Heart right ventricle (tissue), 16 donors: ENCODE results near the gene OTOGL. TPM values are rescaled to one million over a fixed set of nuclear protein-coding genes. Genes with fewer than 3 reads are reported as not detected.

ENCODE experiments used
- ATAC-seq, 8 donors: fragments of 200-7000 bp; cut with Tn5 transposase; one replicate each; pipeline ENCODE4 v1.9.1; 2020; ENCODE audit warnings: mild to moderate bottlenecking in 8 of 8, moderate library complexity in 8 of 8, moderate number of reproducible peaks in 1 of 8
- DNase-seq, 2 donors: peaks; one replicate each; pipeline ENCODE4 v3.0.0-alpha.2; 2020
- H3K27ac ChIP-seq, 10 donors: fragments of 200-600 bp; sonication (generic) in 2 of 10; one replicate each; pipeline versions ENCODE4 v1.5.0 to v1.8.0; 2020 to 2022; ENCODE audit warnings: mild to moderate bottlenecking in 3 of 10
- H3K27me3 ChIP-seq, 7 donors: fragments of 200-600 bp; one replicate each; pipeline ENCODE4 v1.8.0; 2021 to 2022; ENCODE audit warnings: mild to moderate bottlenecking in 2 of 7
- H3K36me3 ChIP-seq, 9 donors: fragments of 200-600 bp; sonication (generic) in 1 of 9; one replicate each; pipeline versions ENCODE4 v1.5.0 to v1.8.0; 2020 to 2022; ENCODE audit warnings: mild to moderate bottlenecking in 2 of 9
- H3K4me1 ChIP-seq, 9 donors: fragments of 200-600 bp; sonication (generic) in 1 of 9; one replicate each; pipeline versions ENCODE4 v1.5.0 to v1.8.0; 2020 to 2022; ENCODE audit warnings: mild to moderate bottlenecking in 4 of 9
- H3K4me3 ChIP-seq, 10 donors: fragments of 200-600 bp; sonication (generic) in 2 of 10; one replicate each; pipeline versions ENCODE4 v1.5.0 to v1.8.0; 2020 to 2022; ENCODE audit warnings: mild to moderate bottlenecking in 7 of 10, moderate library complexity in 2 of 10
- H3K9me3 ChIP-seq, 11 donors: fragments of 200-600 bp in 10 of 11; sonication (generic) in 2 of 11; one replicate each; pipeline versions ENCODE4 v1.5.0 to v1.8.0; 2013 to 2022; ENCODE audit warnings: mild to moderate bottlenecking in 2 of 11, control low read depth in 1 of 11, moderate library complexity in 1 of 11
- CTCF ChIP-seq, 9 donors: fragments of 200-600 bp; sonication (generic) in 2 of 9; IDR thresholded peaks; one replicate each; pipeline versions ENCODE4 v1.5.0 to v1.8.0; 2021 to 2022; ENCODE audit warnings: antibody characterized with exemption in 9 of 9, mild to moderate bottlenecking in 5 of 9, moderate library complexity in 1 of 9
- WGBS, 2 donors: extraction: QIAGEN DNeasy Blood & Tissue Kit; methylation state at CpG; one replicate each; pipeline ENCODE4 v1.1.7; 2013; ENCODE audit warnings: inconsistent platforms in 1 of 2; 5-methylcytosine and 5-hydroxymethylcytosine counted together
- intact Hi-C, 10 donors: fragments of 100-400 bp; cut with DNase I; formaldehyde crosslinking; loops; one replicate each; pipeline versions ENCODE4 v1.11.1 to v1.14.2; 2022
- polyA plus RNA-seq, 2 donors: library from polyadenylated mRNA; stranded (reverse); fragments of 200-250 nt; gene quantifications; one replicate each; pipeline ENCODE4 v1.2.3, GENCODE V29; 2013
- total RNA-seq, 10 donors: library from RNA; stranded (reverse); fragmentation: NEBNext Ultra II Directional in 3 of 10; extraction: Animal tissue kit (Norgen Biotek cat#: 25700) in 3 of 10; gene quantifications; one replicate each; pipeline versions ENCODE4 v1.2.1 to v1.2.4, GENCODE V29; 2021 to 2023
- donor health status: Arrhythmogenic right ventricular cardiomyopathy.
- donor health status: ischemic (EF 13 %, LVEDD 7.1; RV severe dilation, severe dysfunction).
- donor health status: healthy with polysubstance abuse.
- donor health status: DM: no; HTN: yes; CAD: no.
- donor health status: DM: no; HTN: no; CAD: no.
- donor health status: ischemic (EF 25% LVEDD 6.9; RV normal size, moderate dysfunction).
- donor health status: ischemic (EF 25% LVEDD 5.7; RV mildly dilated, moderate dysfunction).
- donor health status: healthy.
- donor health status: DM: yes; HTN: yes; CAD: no.
- donor health status: Ischemic cardiomyopathy.
- donor health status: ischemic (EF 35%, LVEDD 5.7; RV mildly dilated, moderate dysfunction).
- donor health status: nonischemic (EF 11% LVEDD 7.7; RV severe dilation, severe dysfunction).
- donor health status: DM: yes; HTN: yes; CAD: no.
- donor health status: PGD.
- donor health status: ischemic (EF 29% LVEDD 5.4; RV normal size, mild dysfunction).
- donor health status: nonischemic (EF 23%, LVEDD 6.1; RV moderate dilation, normal function).

The OTOGL gene
- total and polyA plus RNA-seq, 12 donors, result 0.04 to 1.4 (median 0.24) TPM

- no peak for ATAC-seq
- intact Hi-C loops, result no loop called here
Measured at GRCh38 chr12:80316222-80316621, 216.9 kb downstream of the OTOGL start.

GRCh38 chr12:80317307-80317706, 218.0 kb downstream of the OTOGL start:
- H3K27ac ChIP-seq, result no peak overlapping the region
- peaks cover 0 to 2% (median 0%) of the 10 kb centered on the region in 7 donors for H3K27me3 ChIP-seq
- TF ChIP-seq CTCF (IDR thresholded peaks at IDR 0.05), result no peak
- H3K36me3 ChIP-seq, result no peaks in the 10 kb centered on the region
- intact Hi-C loops, result no loop called here
- H3K4me1 ChIP-seq, result no peaks in the 10 kb centered on the region
- H3K9me3 ChIP-seq, result no peaks in the 10 kb centered on the region
- no peak overlapping the region for H3K4me3 ChIP-seq
- ATAC-seq (no peak), DNase-seq (no peak)

More at GRCh38 chr12:80316222-80316621, 216.9 kb downstream of the OTOGL start:
- Histone ChIP-seq H3K36me3 (no peaks in the 10 kb centered on the region), H3K27me3 (no peaks in the 10 kb centered on the region), H3K4me1 (no peaks in the 10 kb centered on the region), H3K4me3 (no peak overlapping the region), H3K9me3 (no peaks in the 10 kb centered on the region), H3K27ac (no peak overlapping the region)
- no peak for DNase-seq
- 72 to 77% methylated on average over 2 of the region's 2 CpGs for WGBS, 2 donors
- TF ChIP-seq CTCF (IDR thresholded peaks at IDR 0.05), result no peak

- 0 to 42% methylated on average over 1 of the region's 1 CpG for WGBS, 2 donors
- Histone ChIP-seq H3K36me3 (no peaks in the 10 kb centered on the region), H3K4me1 (no peaks in the 10 kb centered on the region), H3K9me3 (no peaks in the 10 kb centered on the region), H3K27ac (no peak overlapping the region), H3K4me3 (no peak overlapping the region), H3K27me3 (peaks cover 0 to 3% (median 0%) of the 10 kb centered on the region in 7 donors)
- TF ChIP-seq CTCF (IDR thresholded peaks at IDR 0.05), result no peak
- intact Hi-C loops, result no loop called here
- no peak for DNase-seq
- ATAC-seq, result no peak
Measured at GRCh38 chr12:80317899-80318298, 218.6 kb downstream of the OTOGL start.

GRCh38 chr12:80320121-80320678, 220.9 kb downstream of the OTOGL start:
- H3K4me1 ChIP-seq, result no peaks in the 10 kb centered on the region
- H3K27ac ChIP-seq, result no peak overlapping the region
- H3K36me3 ChIP-seq, result no peaks in the 10 kb centered on the region
- H3K9me3 ChIP-seq, result no peaks in the 10 kb centered on the region
- TF ChIP-seq CTCF (IDR thresholded peaks at IDR 0.05), result no peak
- H3K27me3 ChIP-seq, result peaks cover 0 to 3% (median 0%) of the 10 kb centered on the region in 7 donors
- ATAC-seq (no peak), DNase-seq (no peak)
- 72 to 74% methylated on average over 2 of the region's 2 CpGs for WGBS, 2 donors
- intact Hi-C loops, result no loop called here
- no peak overlapping the region for H3K4me3 ChIP-seq
